Epidermal melanocyte (primary cell): Measurements from ENCODE around the gene MAP1LC3A.

ENCODE experiments used
- DNase-seq: peaks from one replicate; pipeline ENCODE4 v3.0.0; 2011; ENCODE audit warnings: low spot score; ENCODE audit not compliant: insufficient read length

MAP1LC3A gene

DNA sequence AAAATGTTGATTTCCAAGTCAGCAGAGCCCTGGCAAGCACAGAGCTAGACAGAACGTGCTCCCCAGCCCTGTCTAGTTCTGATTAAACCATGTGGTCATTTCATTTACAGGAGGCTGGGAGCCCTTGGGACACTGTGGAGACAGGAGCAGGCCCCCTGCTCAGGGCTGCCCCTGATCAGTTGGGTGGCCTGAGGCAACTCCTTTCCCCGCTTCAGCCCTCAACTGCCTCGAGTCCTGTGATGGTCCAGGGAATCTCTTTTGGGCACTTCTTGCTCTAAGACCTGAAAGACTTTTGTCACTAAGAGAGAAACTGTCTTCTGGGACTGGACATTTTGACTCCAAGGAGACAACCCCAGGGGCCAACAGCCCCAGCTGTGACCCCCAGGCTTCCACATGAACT, 28.8 kb upstream of the MAP1LC3A start:
- DNase-seq, result no peak

- no peak for DNase-seq
Observed at GRCh38 chr20:34530342-34530741, 28.2 kb upstream of the MAP1LC3A start.

- no peak for DNase-seq
Observed at GRCh38 chr20:34531608-34532265, 26.8 kb upstream of the MAP1LC3A start.

DNA sequence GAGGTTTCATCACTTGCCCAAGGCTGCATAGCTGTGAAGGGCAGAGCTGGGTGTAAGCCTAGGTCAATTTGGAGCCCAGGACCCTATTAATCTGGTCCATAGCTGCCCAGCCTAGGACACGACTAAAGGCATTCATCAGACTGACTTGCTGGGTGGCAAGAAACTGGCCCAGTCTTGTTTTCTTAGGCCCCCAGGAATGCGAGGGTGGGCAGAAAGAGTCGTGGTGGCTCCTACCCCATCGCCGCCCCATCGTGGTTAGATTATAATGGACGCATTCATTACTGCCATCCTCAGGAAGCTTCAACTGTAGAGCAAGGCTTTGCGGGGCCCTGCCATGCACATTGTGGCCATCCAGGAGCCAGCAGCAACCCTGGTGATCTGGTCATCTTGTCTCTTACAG, 26.2 kb upstream of the MAP1LC3A start:
- DNase-seq, result no peak

DNA sequence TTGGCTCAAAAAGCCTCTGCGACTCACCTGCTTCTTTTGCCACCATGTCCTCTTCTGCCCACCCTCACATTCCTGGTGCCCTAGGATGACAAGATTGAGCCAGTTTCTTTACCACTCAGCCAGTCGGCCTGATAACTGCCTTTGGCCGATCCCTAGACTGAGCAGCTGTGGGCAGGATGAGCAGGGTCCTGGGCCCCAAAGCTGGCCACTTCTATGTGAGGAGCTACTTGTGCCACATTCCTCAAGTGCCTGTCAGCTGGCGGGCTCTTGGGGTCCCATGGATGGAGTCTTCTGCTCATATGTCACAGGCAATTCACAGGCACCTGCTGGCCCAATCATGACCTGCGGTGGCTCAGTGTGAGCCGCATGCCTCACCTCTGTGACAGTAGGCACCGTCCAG, 25.8 kb upstream of the MAP1LC3A start:
- no peak for DNase-seq

DNA sequence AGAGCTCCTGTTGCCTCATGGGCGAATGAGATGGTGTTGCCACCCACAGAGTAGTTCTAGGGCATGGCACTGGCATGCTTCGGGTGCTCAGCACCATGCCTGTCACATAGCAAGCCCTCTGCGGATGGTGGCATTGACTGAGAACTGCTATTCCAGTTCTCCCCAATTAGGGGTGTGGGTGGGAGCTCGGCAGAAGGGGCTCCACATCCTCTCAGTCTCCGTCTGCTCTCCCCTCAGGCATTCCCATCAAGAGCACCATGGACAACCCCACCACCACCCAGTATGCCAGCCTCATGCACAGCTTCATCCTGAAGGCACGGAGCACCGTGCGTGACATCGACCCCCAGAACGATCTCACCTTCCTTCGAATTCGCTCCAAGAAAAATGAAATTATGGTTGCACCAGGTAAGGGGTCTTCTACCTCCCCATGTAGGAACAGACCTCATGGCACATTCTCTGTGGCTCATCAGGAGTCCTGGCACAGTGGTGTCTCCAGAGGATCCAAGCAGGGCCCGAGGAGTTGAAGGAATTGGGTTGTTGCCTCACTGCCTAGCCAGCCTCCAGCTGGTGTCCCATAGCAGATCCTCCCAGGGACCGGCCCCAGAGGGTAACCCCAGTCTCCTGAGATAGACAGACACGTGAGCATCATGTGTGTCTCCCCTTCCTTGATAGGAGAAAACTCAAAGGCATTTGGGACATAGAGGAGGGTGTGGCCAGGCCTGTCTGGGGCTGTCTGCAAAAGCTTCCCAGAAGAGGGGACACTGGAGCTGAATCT, 23.9 kb upstream of the MAP1LC3A start:
- DNase-seq, result no peak

DNA sequence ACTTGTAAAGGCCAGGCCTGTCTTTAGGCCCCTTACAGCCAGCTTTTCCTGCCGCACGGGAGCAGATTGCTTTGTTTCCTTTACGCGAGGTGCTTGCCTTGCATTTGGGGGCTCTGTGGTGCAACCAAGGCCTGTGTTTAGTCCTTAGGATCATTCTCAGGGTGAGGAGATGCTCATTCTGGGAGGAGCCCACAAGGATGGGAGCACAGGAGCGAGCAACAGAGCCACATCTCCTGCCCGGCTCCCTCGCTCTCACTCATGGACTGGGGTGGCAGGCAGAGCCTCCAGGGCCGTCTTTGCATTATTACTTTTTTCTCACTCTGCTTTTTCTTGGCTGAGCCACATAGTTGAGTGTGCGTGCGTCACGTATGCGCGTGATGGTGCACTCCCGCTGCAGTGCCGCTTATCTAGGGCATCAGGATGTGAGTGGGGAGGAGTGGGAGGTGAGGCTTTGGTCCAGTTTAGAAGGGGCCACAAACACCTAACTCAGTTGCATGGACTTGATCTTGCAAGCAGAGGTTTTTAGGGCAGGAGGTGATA, 23.1 kb upstream of the MAP1LC3A start:
- DNase-seq, result no peak

GRCh38 chr20:34535857-34536256, 22.7 kb upstream of the MAP1LC3A start:
- DNase-seq, result no peak

DNA sequence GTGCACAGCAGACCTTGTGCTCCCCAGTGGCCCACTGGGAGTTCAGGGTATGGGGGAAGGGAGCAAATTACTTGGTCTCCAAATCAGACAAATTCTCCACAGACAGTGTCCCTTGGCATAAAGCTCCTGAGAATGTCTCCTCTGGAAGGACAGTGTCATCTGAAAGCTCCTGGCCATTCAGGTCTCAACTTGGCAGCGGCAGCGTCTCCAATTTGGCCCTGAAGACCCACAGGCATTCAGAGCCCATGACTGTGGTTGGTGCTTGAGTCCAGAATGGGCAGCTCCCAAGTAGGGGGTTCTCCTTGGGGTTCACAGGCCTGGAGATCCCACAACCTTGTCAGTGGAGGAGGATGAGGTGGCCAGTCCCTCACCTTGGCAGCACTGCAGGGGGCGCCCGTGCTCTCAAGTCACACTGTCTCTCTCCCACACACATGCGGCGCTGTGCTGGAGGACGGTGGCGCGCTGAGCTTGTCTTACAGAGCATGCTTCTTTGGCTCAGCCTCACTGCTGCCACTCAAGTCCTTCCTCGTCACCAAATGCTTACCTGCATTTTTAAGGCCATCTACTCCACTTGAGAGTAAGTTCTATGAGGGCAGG, 21.6 kb upstream of the MAP1LC3A start:
- DNase-seq, result no peak

DNA sequence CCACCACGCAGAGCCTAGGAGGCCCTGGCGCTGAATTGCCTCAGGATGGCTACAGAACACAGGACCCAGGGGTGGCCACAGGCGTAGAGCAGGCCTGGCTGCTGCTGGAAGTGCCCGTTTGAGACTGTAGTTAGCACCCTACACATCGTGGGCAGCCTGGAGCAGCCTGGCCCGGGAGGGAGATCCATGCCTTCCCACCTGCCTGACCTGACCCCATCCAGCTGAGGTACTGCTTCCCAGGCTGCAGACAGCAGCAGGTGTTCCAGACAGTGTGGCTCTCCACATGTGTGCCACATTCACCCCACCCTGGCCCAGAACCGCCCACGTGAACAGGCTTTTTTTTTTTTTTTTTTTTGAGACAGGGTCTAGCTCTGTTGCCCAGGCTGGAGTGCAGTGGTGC, 20.9 kb upstream of the MAP1LC3A start:
- DNase-seq, result no peak

- DNase-seq, result peak; percentile 49
Observed at GRCh38 chr20:34538671-34539123, 19.8 kb upstream of the MAP1LC3A start.

GRCh38 chr20:34539756-34540155, 18.8 kb upstream of the MAP1LC3A start:
- no peak for DNase-seq

- DNase-seq, result no peak
Observed at GRCh38 chr20:34540596-34541263, 17.8 kb upstream of the MAP1LC3A start.

GRCh38 chr20:34541264-34541901, 17.1 kb upstream of the MAP1LC3A start:
- no peak for DNase-seq

DNA sequence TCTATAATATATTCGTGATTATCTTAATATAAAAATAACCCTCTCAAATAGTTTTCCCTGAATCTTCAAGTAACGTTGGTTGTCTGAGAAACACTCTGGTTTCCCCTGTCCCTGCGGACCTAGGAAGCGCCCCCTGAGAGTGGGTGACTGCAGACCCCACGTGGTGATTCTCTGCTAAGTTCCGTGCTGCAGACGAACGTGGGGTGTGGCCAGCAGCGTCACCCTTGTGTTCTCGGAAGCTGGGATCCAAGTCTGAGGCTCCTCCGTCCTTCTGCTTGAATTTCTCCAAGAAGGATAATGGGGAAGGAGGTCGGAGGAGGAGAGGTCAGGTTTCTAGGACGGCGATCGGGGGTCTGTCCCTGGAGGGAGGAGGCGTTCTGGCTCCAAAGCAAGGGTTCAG, 16.6 kb upstream of the MAP1LC3A start:
- DNase-seq, result no peak

- DNase-seq, result no peak
Observed at GRCh38 chr20:34542439-34542838, 16.1 kb upstream of the MAP1LC3A start.

- DNase-seq, result no peak
Observed at GRCh38 chr20:34543463-34544056, 15.0 kb upstream of the MAP1LC3A start.

DNA sequence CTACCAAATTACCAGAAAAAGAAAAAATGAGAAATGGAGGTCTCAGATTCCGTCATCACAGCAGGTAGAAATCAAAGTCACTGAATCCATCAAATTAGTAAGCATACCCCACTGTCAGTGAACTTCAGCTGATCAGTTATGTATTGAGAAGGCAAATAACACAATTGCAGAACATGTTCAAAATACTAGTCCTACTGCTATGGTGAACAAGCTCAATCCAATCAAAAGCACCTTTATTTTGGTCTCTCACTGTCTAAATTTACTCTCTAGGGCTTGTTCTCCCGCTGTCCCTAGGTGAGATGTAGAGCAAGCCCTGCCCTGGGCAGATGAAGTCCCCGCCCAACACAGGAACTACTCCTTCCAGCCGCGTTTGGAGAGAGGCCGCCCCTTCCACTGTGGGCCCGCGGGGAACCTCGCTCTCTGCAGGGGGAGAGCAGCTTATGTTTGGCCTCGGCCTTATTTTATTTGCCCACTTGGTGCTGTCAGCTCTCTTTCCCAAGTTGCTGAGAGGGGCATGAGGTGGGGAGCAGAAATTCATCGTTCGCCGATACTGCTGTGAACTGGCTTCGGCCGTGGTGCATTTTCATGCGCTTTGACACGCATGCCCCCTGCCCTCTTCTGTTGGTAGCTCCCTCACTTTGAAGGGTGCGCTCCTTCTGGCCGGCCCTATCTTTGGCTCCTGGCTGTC, 14.3 kb upstream of the MAP1LC3A start:
- no peak for DNase-seq

DNA sequence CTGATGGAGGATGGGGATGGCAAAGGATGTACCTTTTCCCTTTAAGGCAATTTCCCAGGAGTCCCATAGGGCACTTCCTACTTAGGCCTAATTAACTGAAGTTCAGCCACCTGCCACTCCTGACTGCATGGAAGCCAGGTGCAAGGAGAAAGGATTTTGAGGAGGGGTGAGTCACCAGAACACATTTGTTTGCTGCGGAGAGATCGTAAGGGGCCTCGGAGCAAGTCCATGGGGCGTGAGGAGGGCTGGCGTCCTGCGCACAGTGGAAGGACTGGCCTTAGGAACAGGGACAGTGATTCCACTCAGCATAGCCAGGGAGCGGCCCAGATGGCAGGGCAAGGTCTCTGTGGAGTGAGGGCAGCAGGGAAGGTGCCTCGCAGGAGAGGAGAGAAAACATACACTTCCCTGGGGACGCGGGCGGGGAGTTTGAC, 11.8 kb upstream of the MAP1LC3A start:
- no peak for DNase-seq
